Measurements from ENCODE around the gene CD248.
"Not testable (repeated sequence)": the region's sequence is repeated elsewhere in the genome, so short reads cannot be mapped to it uniquely, and the experiment has no call there.

Gene CD248

GRCh38 chr11:66321606-66322005, 4.8 kb upstream of the CD248 start:
- 91% methylated on average over 3 of the region's 4 CpGs for WGBS (ENCODE audit: insufficient coverage)

GRCh38 chr11:66320748-66321147, 3.9 kb upstream of the CD248 start:
- H3K36me3 ChIP-seq (ENCODE audit: control insufficient read depth in 4 of 4, insufficient read depth in 4 of 4, low read length in 3 of 4); H3K27me3 ChIP-seq (replicated peaks in 2 of 5; ENCODE audit: control insufficient read depth in 4 of 5, insufficient read depth in 5 of 5, low read length in 4 of 5); CTCF ChIA-PET; DNase-seq; H3K9me3 ChIP-seq (ENCODE audit: control extremely low read depth in 1 of 5, control insufficient read depth in 4 of 5, insufficient read depth in 2 of 5, low read depth in 1 of 5, low read length in 4 of 5); H3K4me3 ChIP-seq (ENCODE audit: control insufficient read depth in 1 of 7, extremely low read depth in 1 of 7, insufficient read depth in 4 of 7, low read depth in 2 of 7, low read length in 6 of 7); H3K27ac ChIP-seq (ENCODE audit: insufficient read depth in 1 of 2, low read depth in 1 of 2, low read length in 2 of 2, poor library complexity in 1 of 2, severe bottlenecking in 2 of 2): not testable (repeated sequence)
- H3K4me1 ChIP-seq (ENCODE audit: control extremely low read depth in 1 of 4, control insufficient read depth in 4 of 4, insufficient read depth in 4 of 4, low read length in 3 of 4): peaks cover 11 to 42% (median 35%) of the 10 kb centered on the region in 4 experiments
- POLR2A ChIA-PET: interaction anchor here (1.4 kb wide), 1 partner anchor 8 kb away, joined by 4 read pairs; no protein-coding TSS in a partner anchor
- 94% methylated on average over 3 of the region's 6 CpGs for whole genome bisulfite sequencing (ENCODE audit: insufficient coverage)

More at GRCh38 chr11:66321606-66322005, 4.8 kb upstream of the CD248 start:
- Histone ChIP-seq H3K27ac (ENCODE audit: insufficient read depth in 1 of 2, low read depth in 1 of 2, low read length in 2 of 2, poor library complexity in 1 of 2, severe bottlenecking in 2 of 2) (no peak overlapping the region), H3K4me1 (ENCODE audit: control extremely low read depth in 1 of 4, control insufficient read depth in 4 of 4, insufficient read depth in 4 of 4, low read length in 3 of 4) (peaks cover 11 to 44% (median 38%) of the 10 kb centered on the region in 4 experiments), H3K36me3 (ENCODE audit: control insufficient read depth in 4 of 4, insufficient read depth in 4 of 4, low read length in 3 of 4) (no peaks in the 10 kb centered on the region), H3K27me3 (replicated peaks in 2 of 5; ENCODE audit: control insufficient read depth in 4 of 5, insufficient read depth in 5 of 5, low read length in 4 of 5) (no peaks in the 10 kb centered on the region), H3K9me3 (ENCODE audit: control extremely low read depth in 1 of 5, control insufficient read depth in 4 of 5, insufficient read depth in 2 of 5, low read depth in 1 of 5, low read length in 4 of 5) (no peaks in the 10 kb centered on the region), H3K4me3 (ENCODE audit: control insufficient read depth in 1 of 7, extremely low read depth in 1 of 7, insufficient read depth in 4 of 7, low read depth in 2 of 7, low read length in 6 of 7) (no peak overlapping the region)
- no peak for DNase-seq
- ChIA-PET CTCF (interaction anchor here (1.1 to 1.8 kb wide), 3 partner anchors 9 to 13 kb away, joined by 7 to 8 read pairs (median 7); partner anchors contain the start of gene RIN1), POLR2A (interaction anchor here (1.4 kb wide), 1 partner anchor 9 kb away, joined by 4 read pairs; no protein-coding TSS in a partner anchor)

- H3K4me3 ChIP-seq (ENCODE audit: control insufficient read depth in 1 of 7, extremely low read depth in 1 of 7, insufficient read depth in 4 of 7, low read depth in 2 of 7, low read length in 6 of 7); DNase-seq; H3K9me3 ChIP-seq (ENCODE audit: control extremely low read depth in 1 of 5, control insufficient read depth in 4 of 5, insufficient read depth in 2 of 5, low read depth in 1 of 5, low read length in 4 of 5); H3K27me3 ChIP-seq (replicated peaks in 2 of 5; ENCODE audit: control insufficient read depth in 4 of 5, insufficient read depth in 5 of 5, low read length in 4 of 5); POLR2A ChIA-PET; H3K36me3 ChIP-seq (ENCODE audit: control insufficient read depth in 4 of 4, insufficient read depth in 4 of 4, low read length in 3 of 4); H3K27ac ChIP-seq (ENCODE audit: insufficient read depth in 1 of 2, low read depth in 1 of 2, low read length in 2 of 2, poor library complexity in 1 of 2, severe bottlenecking in 2 of 2); CTCF ChIA-PET: not testable (repeated sequence)
- H3K4me1 ChIP-seq (ENCODE audit: control extremely low read depth in 1 of 4, control insufficient read depth in 4 of 4, insufficient read depth in 4 of 4, low read length in 3 of 4): peaks cover 11 to 38% (median 31%) of the 10 kb centered on the region in 4 experiments
- WGBS (ENCODE audit: insufficient coverage): no CpG with 5 or more reads among the region's 2 CpGs
Measured at GRCh38 chr11:66320289-66320688, 3.4 kb upstream of the CD248 start.

- ChIA-PET CTCF (interaction anchor here (2.1 kb wide), 1 partner anchor 10 kb away, joined by 7 read pairs; no protein-coding TSS in a partner anchor), POLR2A (no interaction called here)
- Histone ChIP-seq H3K27me3 (replicated peaks in 2 of 5; ENCODE audit: control insufficient read depth in 4 of 5, insufficient read depth in 5 of 5, low read length in 4 of 5) (no peaks in the 10 kb centered on the region), H3K36me3 (ENCODE audit: control insufficient read depth in 4 of 4, insufficient read depth in 4 of 4, low read length in 3 of 4) (no peaks in the 10 kb centered on the region), H3K4me1 (ENCODE audit: control extremely low read depth in 1 of 4, control insufficient read depth in 4 of 4, insufficient read depth in 4 of 4, low read length in 3 of 4) (peaks cover 11 to 40% (median 34%) of the 10 kb centered on the region in 4 experiments), H3K9me3 (ENCODE audit: control extremely low read depth in 1 of 5, control insufficient read depth in 4 of 5, insufficient read depth in 2 of 5, low read depth in 1 of 5, low read length in 4 of 5) (no peaks in the 10 kb centered on the region), H3K4me3 (ENCODE audit: control insufficient read depth in 1 of 7, extremely low read depth in 1 of 7, insufficient read depth in 4 of 7, low read depth in 2 of 7, low read length in 6 of 7) (peak overlapping the region in 3 of 7 experiments; percentile 16 to 53 (median 43)), H3K27ac (ENCODE audit: insufficient read depth in 1 of 2, low read depth in 1 of 2, low read length in 2 of 2, poor library complexity in 1 of 2, severe bottlenecking in 2 of 2) (peak overlapping the region in 1 of 2 experiments; percentile 58)
- 67% methylated on average over 2 of the region's 3 CpGs for WGBS (ENCODE audit: insufficient coverage)
- no peak for DNase-seq
Measured at GRCh38 chr11:66318600-66318970, 1.7 kb upstream of the CD248 start.

- Histone ChIP-seq H3K9me3 (ENCODE audit: control extremely low read depth in 1 of 5, control insufficient read depth in 4 of 5, insufficient read depth in 2 of 5, low read depth in 1 of 5, low read length in 4 of 5) (no peaks in the 10 kb centered on the region), H3K36me3 (ENCODE audit: control insufficient read depth in 4 of 4, insufficient read depth in 4 of 4, low read length in 3 of 4) (no peaks in the 10 kb centered on the region), H3K4me1 (ENCODE audit: control extremely low read depth in 1 of 4, control insufficient read depth in 4 of 4, insufficient read depth in 4 of 4, low read length in 3 of 4) (peaks cover 11 to 46% (median 40%) of the 10 kb centered on the region in 4 experiments), H3K4me3 (ENCODE audit: control insufficient read depth in 1 of 7, extremely low read depth in 1 of 7, insufficient read depth in 4 of 7, low read depth in 2 of 7, low read length in 6 of 7) (peak overlapping the region in 5 of 7 experiments; percentile 9 to 65 (median 43)), H3K27me3 (replicated peaks in 2 of 5; ENCODE audit: control insufficient read depth in 4 of 5, insufficient read depth in 5 of 5, low read length in 4 of 5) (no peaks in the 10 kb centered on the region), H3K27ac (ENCODE audit: insufficient read depth in 1 of 2, low read depth in 1 of 2, low read length in 2 of 2, poor library complexity in 1 of 2, severe bottlenecking in 2 of 2) (peak overlapping the region in 1 of 2 experiments; percentile 58)
- DNase-seq: peak; percentile 64 to 83 (median 76)
- ChIA-PET POLR2A (no interaction called here), CTCF (interaction anchor here (0.6 to 3.4 kb wide), 5 partner anchors 9 to 71 kb away, joined by 3 to 14 read pairs (median 7); no protein-coding TSS in a partner anchor)
- WGBS (ENCODE audit: insufficient coverage): 23% methylated on average over 12 of the region's 16 CpGs
Measured at GRCh38 chr11:66317723-66318599, 1.1 kb upstream of the CD248 start.

- POLR2A ChIA-PET: interaction anchor here (0.7 kb wide), 1 partner anchor 27 kb away, joined by 3 read pairs; no protein-coding TSS in a partner anchor
- 2% methylated on average over 8 of the region's 14 CpGs for WGBS (ENCODE audit: insufficient coverage)
- no peaks in the 10 kb centered on the region for H3K36me3 ChIP-seq (ENCODE audit: control insufficient read depth in 4 of 4, insufficient read depth in 4 of 4, low read length in 3 of 4)
- H3K9me3 ChIP-seq (ENCODE audit: control extremely low read depth in 1 of 5, control insufficient read depth in 4 of 5, insufficient read depth in 2 of 5, low read depth in 1 of 5, low read length in 4 of 5): no peaks in the 10 kb centered on the region
- peak overlapping the region in 5 of 7 experiments; percentile 9 to 65 (median 43) for H3K4me3 ChIP-seq (ENCODE audit: control insufficient read depth in 1 of 7, extremely low read depth in 1 of 7, insufficient read depth in 4 of 7, low read depth in 2 of 7, low read length in 6 of 7)
- no peaks in the 10 kb centered on the region for H3K27me3 ChIP-seq (replicated peaks in 2 of 5; ENCODE audit: control insufficient read depth in 4 of 5, insufficient read depth in 5 of 5, low read length in 4 of 5)
- peak overlapping the region in 1 of 2 experiments; percentile 58 for H3K27ac ChIP-seq (ENCODE audit: insufficient read depth in 1 of 2, low read depth in 1 of 2, low read length in 2 of 2, poor library complexity in 1 of 2, severe bottlenecking in 2 of 2)
- peak; percentile 36 to 61 (median 55) for DNase-seq
- H3K4me1 ChIP-seq (ENCODE audit: control extremely low read depth in 1 of 4, control insufficient read depth in 4 of 4, insufficient read depth in 4 of 4, low read length in 3 of 4): peaks cover 11 to 49% (median 43%) of the 10 kb centered on the region in 4 experiments
- CTCF ChIA-PET: interaction anchor here (0.6 to 3.4 kb wide), 6 partner anchors 9 to 72 kb away, joined by 3 to 14 read pairs (median 5); no protein-coding TSS in a partner anchor
Measured at GRCh38 chr11:66317322-66317722, 478 bp upstream of the CD248 start.

Data from common myeloid progenitor, CD34-positive (primary cell).